Breast epithelium (tissue), 4 donors: Measurements from ENCODE around the gene SF3A1. TPM values are rescaled to one million over a fixed set of nuclear protein-coding genes. Genes with fewer than 3 reads are reported as not detected.

Experiments
- DNase-seq, 2 donors: peaks; one replicate each; pipeline ENCODE4 v3.0.0-alpha.2; 2019; ENCODE audit warnings: low spot score in 2 of 2
- H3K27ac ChIP-seq, 2 donors: fragments of 200-600 bp; sonication (generic) in 1 of 2; one replicate each; pipeline ENCODE4 v1.5.1; 2016 to 2019; ENCODE audit warnings: mild to moderate bottlenecking in 1 of 2
- H3K27me3 ChIP-seq, 2 donors: fragments of 200-600 bp; sonication (generic) in 1 of 2; one replicate each; pipeline versions ENCODE4 v1.5.1 to v1.6.0; 2017 to 2019; ENCODE audit warnings: control low read depth in 1 of 2, mild to moderate bottlenecking in 1 of 2
- H3K36me3 ChIP-seq: fragments of 200-600 bp; one replicate; pipeline ENCODE4 v1.5.1; 2019
- H3K4me1 ChIP-seq, 2 donors: fragments of 200-600 bp; sonication (generic); one replicate each; pipeline ENCODE4 v1.5.1; 2016 to 2019; ENCODE audit warnings: control low read depth in 1 of 2
- H3K4me3 ChIP-seq, 3 donors: fragments of 200-600 bp; sonication (generic); 1 replicate in 2 of 3; 2 replicates in 1 of 3; pipeline ENCODE4 v1.5.1; 2016 to 2019; ENCODE audit warnings: mild to moderate bottlenecking in 3 of 3, moderate library complexity in 2 of 3
- H3K9me3 ChIP-seq, 2 donors: fragments of 200-600 bp; sonication (generic) in 1 of 2; one replicate each; pipeline ENCODE4 v1.5.1; 2016 to 2019; ENCODE audit warnings: control low read depth in 1 of 2
- POLR2A ChIP-seq: fragments of 450-650 bp; IDR thresholded peaks from one replicate; pipeline ENCODE4 v1.6.1; 2016; ENCODE audit warnings: antibody characterized with exemption, mild to moderate bottlenecking, moderate library complexity
- POLR2AphosphoS5 ChIP-seq, 3 donors: sonication (generic); formaldehyde crosslinking; IDR thresholded peaks; one replicate each; pipeline ENCODE4 v1.6.1; 2017; ENCODE audit warnings: antibody characterized with exemption in 3 of 3
- intact Hi-C: fragments of 100-400 bp; cut with DNase I; formaldehyde crosslinking; loops from one replicate; pipeline ENCODE4 v1.15.1; 2023; ENCODE audit warnings: low total_unique reads
- total RNA-seq, 3 donors: library from RNA; depleted of rRNA; stranded (reverse); fragments of >200 nt; gene quantifications; one replicate each; pipeline ENCODE4 v1.1.0, GENCODE V29; 2016
- TF ChIP-seq, protein P1 (sequence below), 3 donors: fragments of 450-650 bp; IDR thresholded peaks; one replicate each; pipeline ENCODE4 v1.5.1; 2016 to 2017; ENCODE audit warnings: antibody characterized with exemption in 3 of 3, mild to moderate bottlenecking in 3 of 3, moderate library complexity in 3 of 3

The SF3A1 gene
- total RNA-seq, 3 donors from 2014 or later: 47.7 to 68.6 (median 47.9) TPM

GRCh38 chr22:30335236-30335635, 21.5 kb downstream of the SF3A1 start:
- intact Hi-C loops: no loop called here
- no peak overlapping the region for H3K4me3 ChIP-seq
- no peak for TF ChIP-seq POLR2AphosphoS5 (IDR thresholded peaks at IDR 0.05)
- TF ChIP-seq, protein P1, sequence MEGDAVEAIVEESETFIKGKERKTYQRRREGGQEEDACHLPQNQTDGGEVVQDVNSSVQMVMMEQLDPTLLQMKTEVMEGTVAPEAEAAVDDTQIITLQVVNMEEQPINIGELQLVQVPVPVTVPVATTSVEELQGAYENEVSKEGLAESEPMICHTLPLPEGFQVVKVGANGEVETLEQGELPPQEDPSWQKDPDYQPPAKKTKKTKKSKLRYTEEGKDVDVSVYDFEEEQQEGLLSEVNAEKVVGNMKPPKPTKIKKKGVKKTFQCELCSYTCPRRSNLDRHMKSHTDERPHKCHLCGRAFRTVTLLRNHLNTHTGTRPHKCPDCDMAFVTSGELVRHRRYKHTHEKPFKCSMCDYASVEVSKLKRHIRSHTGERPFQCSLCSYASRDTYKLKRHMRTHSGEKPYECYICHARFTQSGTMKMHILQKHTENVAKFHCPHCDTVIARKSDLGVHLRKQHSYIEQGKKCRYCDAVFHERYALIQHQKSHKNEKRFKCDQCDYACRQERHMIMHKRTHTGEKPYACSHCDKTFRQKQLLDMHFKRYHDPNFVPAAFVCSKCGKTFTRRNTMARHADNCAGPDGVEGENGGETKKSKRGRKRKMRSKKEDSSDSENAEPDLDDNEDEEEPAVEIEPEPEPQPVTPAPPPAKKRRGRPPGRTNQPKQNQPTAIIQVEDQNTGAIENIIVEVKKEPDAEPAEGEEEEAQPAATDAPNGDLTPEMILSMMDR (IDR thresholded peaks at IDR 0.05): no peak
- no peak for TF ChIP-seq POLR2A
- no peak for DNase-seq
- peaks cover 23% of the 10 kb centered on the region for H3K36me3 ChIP-seq
- peak overlapping the region in 1 of 2 donors; percentile 3 for H3K27ac ChIP-seq
- H3K9me3 ChIP-seq: no peaks in the 10 kb centered on the region
- H3K27me3 ChIP-seq: no peaks in the 10 kb centered on the region
- H3K4me1 ChIP-seq: peaks cover 0 to 12% of the 10 kb centered on the region in 2 donors

GRCh38 chr22:30334646-30335045, 22.0 kb downstream of the SF3A1 start:
- Histone ChIP-seq H3K4me1 (peaks cover 0 to 12% of the 10 kb centered on the region in 2 donors), H3K27ac (peak overlapping the region; percentile 12 to 20), H3K27me3 (no peaks in the 10 kb centered on the region), H3K36me3 (peaks cover 23% of the 10 kb centered on the region), H3K4me3 (no peak overlapping the region), H3K9me3 (no peaks in the 10 kb centered on the region)
- intact Hi-C loops: no loop called here
- DNase-seq: no peak
- TF ChIP-seq POLR2AphosphoS5 (IDR thresholded peaks at IDR 0.05): no peak
- TF ChIP-seq, protein P1 (IDR thresholded peaks at IDR 0.05): no peak
- TF ChIP-seq POLR2A: no peak

GRCh38 chr22:30333707-30334087, 23.0 kb downstream of the SF3A1 start:
- no peak overlapping the region for H3K4me3 ChIP-seq
- peaks cover 0 to 12% of the 10 kb centered on the region in 2 donors for H3K4me1 ChIP-seq
- H3K9me3 ChIP-seq: no peaks in the 10 kb centered on the region
- peaks cover 23% of the 10 kb centered on the region for H3K36me3 ChIP-seq
- no peaks in the 10 kb centered on the region for H3K27me3 ChIP-seq
- no peak for DNase-seq
- H3K27ac ChIP-seq: no peak overlapping the region
- TF ChIP-seq POLR2A: no peak
- intact Hi-C loops: no loop called here

- Histone ChIP-seq H3K27me3 (no peaks in the 10 kb centered on the region), H3K36me3 (peaks cover 23% of the 10 kb centered on the region), H3K9me3 (no peaks in the 10 kb centered on the region), H3K27ac (peak overlapping the region; percentile 49 to 62), H3K4me3 (no peak overlapping the region), H3K4me1 (peaks cover 0 to 12% of the 10 kb centered on the region in 2 donors)
- intact Hi-C loops: no loop called here
- no peak for DNase-seq
- TF ChIP-seq POLR2A (no peak), POLR2AphosphoS5 (IDR thresholded peaks at IDR 0.05) (no peak)
- TF ChIP-seq, protein P1 (IDR thresholded peaks at IDR 0.05): no peak
These were observed 23.5 kb downstream of the SF3A1 start for GRCh38 chr22:30332994-30333706.

DNA sequence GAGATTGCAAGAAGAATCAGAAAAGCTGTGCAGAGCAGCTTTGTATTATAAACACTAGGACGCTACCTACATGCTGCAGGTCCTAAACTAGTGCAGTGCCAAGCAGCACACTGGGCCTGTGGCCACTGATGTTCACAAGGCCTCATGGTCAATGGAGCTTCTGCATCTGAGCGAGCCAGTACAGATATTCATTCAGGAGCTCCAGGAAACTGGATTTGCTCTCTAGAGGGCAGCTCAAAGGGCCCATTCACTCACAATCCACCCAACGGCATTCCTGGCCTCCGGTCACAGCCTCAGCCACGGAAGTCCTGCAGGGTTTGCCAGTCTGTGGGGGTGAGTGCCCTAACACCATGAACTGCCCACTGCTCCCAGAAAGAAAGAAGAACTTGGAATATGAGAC, 24.1 kb downstream of the SF3A1 start:
- intact Hi-C loops: no loop called here
- H3K4me1 ChIP-seq: peaks cover 0 to 13% of the 10 kb centered on the region in 2 donors

DNA sequence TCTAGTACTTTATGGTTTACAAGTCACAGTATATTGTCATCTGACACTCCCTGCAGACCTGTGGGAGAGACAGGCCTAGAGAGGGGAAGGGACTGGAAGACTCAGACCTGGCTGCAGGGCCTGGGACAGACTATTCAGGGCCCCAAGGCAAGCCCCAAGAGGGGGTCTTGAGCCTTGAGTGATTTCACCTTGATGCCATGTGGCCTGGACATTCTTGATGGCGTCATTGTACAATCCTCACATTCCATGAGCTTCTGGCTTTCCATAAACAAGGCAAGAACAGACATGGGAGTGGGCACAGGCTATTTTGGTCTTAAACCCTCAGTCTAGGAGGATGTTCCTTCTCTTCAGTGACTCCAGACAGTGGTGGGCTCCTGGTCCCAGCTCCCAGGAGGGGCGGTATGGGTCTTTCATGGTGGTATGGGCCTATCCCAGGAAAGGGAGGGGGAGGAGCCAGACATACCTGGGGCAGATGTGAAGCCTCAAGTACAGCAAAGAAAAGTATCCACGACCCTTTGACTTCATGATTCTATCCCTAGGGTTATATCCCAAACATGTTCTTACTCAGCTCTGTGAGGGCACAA, 28.1 kb downstream of the SF3A1 start:
- no peak overlapping the region for H3K4me3 ChIP-seq
- H3K27ac ChIP-seq: peak overlapping the region; percentile 93 to 95
- no peaks in the 10 kb centered on the region for H3K27me3 ChIP-seq
- no peaks in the 10 kb centered on the region for H3K36me3 ChIP-seq
- no peak for DNase-seq
- intact Hi-C loops: no loop called here
- no peaks in the 10 kb centered on the region for H3K9me3 ChIP-seq
- TF ChIP-seq, protein P1 (IDR thresholded peaks at IDR 0.05): no peak
- TF ChIP-seq POLR2A (no peak), POLR2AphosphoS5 (IDR thresholded peaks at IDR 0.05) (no peak)
- H3K4me1 ChIP-seq: peaks cover 6 to 33% of the 10 kb centered on the region in 2 donors

More for the DNA sequence above, 24.1 kb downstream of the SF3A1 start:
- H3K27me3 ChIP-seq: no peaks in the 10 kb centered on the region
- no peak for TF ChIP-seq POLR2A
- peaks cover 22% of the 10 kb centered on the region for H3K36me3 ChIP-seq
- H3K27ac ChIP-seq: peak overlapping the region; percentile 49 to 62
- H3K9me3 ChIP-seq: no peaks in the 10 kb centered on the region
- no peak overlapping the region for H3K4me3 ChIP-seq
- no peak for DNase-seq
